Fibroblast of lung (primary cell): ENCODE results near the gene METTL15. TPM values are rescaled to one million over a fixed set of nuclear protein-coding genes. Genes with fewer than 3 reads are reported as not detected.

Source experiments
- DNase-seq, 2 donors: peaks; one replicate each; pipeline versions ENCODE4 v3.0.0 to v3.0.0-alpha.2; 2010; ENCODE audit warnings: low read depth in 2 of 2
- H2AFZ ChIP-seq: 2 replicates; pipeline ENCODE4 v1.5.1; 2012; ENCODE audit warnings: low read length, control low read depth, inconsistent platforms
- H3K27ac ChIP-seq: 2 replicates; pipeline ENCODE4 v1.5.1; 2011; ENCODE audit warnings: low read length, control low read depth; ENCODE audit not compliant: insufficient read depth
- H3K27me3 ChIP-seq: 2 replicates; pipeline ENCODE4 v1.5.1; 2011; ENCODE audit warnings: mild to moderate bottlenecking, low read length; ENCODE audit not compliant: control insufficient read depth, insufficient read depth
- H3K36me3 ChIP-seq: 2 replicates; pipeline ENCODE4 v1.5.1; 2011; ENCODE audit warnings: low read length; ENCODE audit not compliant: control insufficient read depth, insufficient read depth
- H3K4me1 ChIP-seq: 2 replicates; pipeline ENCODE4 v1.5.1; 2011; ENCODE audit warnings: low read length; ENCODE audit not compliant: control insufficient read depth, insufficient read depth; ENCODE audit errors: extremely low read depth
- H3K4me2 ChIP-seq: 2 replicates; pipeline ENCODE4 v1.5.1; 2011; ENCODE audit warnings: low read length, control low read depth; ENCODE audit not compliant: insufficient read depth; ENCODE audit errors: extremely low read depth
- H3K4me3 ChIP-seq, 4 experiments: fragments of 200-600 bp in 1 of 4; sonication (generic) in 1 of 4; replicated peaks in 1 of 4; 2 replicates each; pipeline ENCODE4 v1.5.1; 2011 to 2016; ENCODE audit warnings: low read length in 4 of 4, low read depth in 3 of 4, mild to moderate bottlenecking in 3 of 4, control low read depth in 2 of 4, inconsistent platforms in 1 of 4, mixed read lengths in 1 of 4; ENCODE audit not compliant: insufficient read depth in 1 of 4; ENCODE audit errors: control extremely low read depth in 1 of 4
- H3K79me2 ChIP-seq: 2 replicates; pipeline ENCODE4 v1.5.1; 2012; ENCODE audit warnings: mild to moderate bottlenecking, low read length, inconsistent platforms; ENCODE audit not compliant: control insufficient read depth, insufficient read depth
- H3K9ac ChIP-seq: 2 replicates; pipeline ENCODE4 v1.5.1; 2011; ENCODE audit warnings: mild to moderate bottlenecking, low read length, control low read depth; ENCODE audit not compliant: insufficient read depth
- H3K9me3 ChIP-seq: 2 replicates; pipeline ENCODE4 v1.5.1; 2012; ENCODE audit warnings: low read depth, low read length; ENCODE audit not compliant: control insufficient read depth, insufficient read depth
- H4K20me1 ChIP-seq: 2 replicates; pipeline ENCODE4 v1.5.1; 2011; ENCODE audit warnings: low read length; ENCODE audit not compliant: control insufficient read depth, insufficient read depth; ENCODE audit errors: extremely low read depth
- EZH2 ChIP-seq: IDR thresholded peaks from 2 replicates; pipeline ENCODE4 v1.5.1; 2012; ENCODE audit warnings: low read length, control low read depth, mild to moderate bottlenecking; ENCODE audit errors: missing control alignments
- polyA plus RNA-seq, 2 donors: library from polyadenylated mRNA; depleted of rRNA in 1 of 2; stranded (reverse) in 1 of 2; unstranded in 1 of 2; fragments of >200 nt; gene quantifications; 2 replicates each; pipeline ENCODE4 v1.2.1, GENCODE V29; 2011 to 2012; ENCODE audit warnings: missing spikeins in 1 of 2
- total RNA-seq: library from RNA; depleted of rRNA; stranded (reverse); fragments of >200 nt; gene quantifications from 2 replicates; pipeline ENCODE4 v1.2.1, GENCODE V29; 2014
- TF ChIP-seq, protein P1 (sequence below), 2 donors: IDR thresholded peaks in 1 of 2; conservative IDR thresholded peaks in 1 of 2; 1 replicate in 1 of 2; 2 replicates in 1 of 2; pipeline ENCODE4 v1.5.1; 2011 to 2012; ENCODE audit warnings: low read length in 2 of 2, control low read depth in 1 of 2, inconsistent platforms in 1 of 2, low read depth in 1 of 2, mild to moderate bottlenecking in 1 of 2

Gene METTL15
- total and polyA plus RNA-seq, 2 donors (not counting 1 experiment from before 2014, with no cell fraction given) = 8.8 to 28.4 TPM

DNA sequence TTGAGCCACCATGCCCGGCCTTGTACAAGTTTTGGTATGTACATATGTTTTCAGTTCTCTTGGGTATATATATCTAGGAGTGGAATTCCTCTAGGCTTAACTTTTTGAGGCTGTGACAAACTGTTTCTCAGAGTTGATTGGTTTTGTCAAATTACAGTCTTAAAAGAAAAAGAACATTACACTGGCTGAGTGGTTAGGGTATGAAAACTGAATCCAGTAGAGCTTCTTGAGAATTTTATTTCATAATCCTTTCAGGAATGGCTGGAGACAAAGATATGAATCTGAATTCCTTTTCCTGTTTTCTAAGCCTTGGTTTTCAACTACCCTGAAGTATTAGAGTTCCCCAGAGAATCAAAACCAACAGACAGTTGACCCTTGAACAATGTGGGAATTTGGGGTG, 6.5 kb downstream of the METTL15 start:
- no peak overlapping the region for H3K27ac ChIP-seq
- no peaks in the 10 kb centered on the region for H3K4me1 ChIP-seq
- H3K4me2 ChIP-seq = no peak overlapping the region
- TF ChIP-seq, protein P1, sequence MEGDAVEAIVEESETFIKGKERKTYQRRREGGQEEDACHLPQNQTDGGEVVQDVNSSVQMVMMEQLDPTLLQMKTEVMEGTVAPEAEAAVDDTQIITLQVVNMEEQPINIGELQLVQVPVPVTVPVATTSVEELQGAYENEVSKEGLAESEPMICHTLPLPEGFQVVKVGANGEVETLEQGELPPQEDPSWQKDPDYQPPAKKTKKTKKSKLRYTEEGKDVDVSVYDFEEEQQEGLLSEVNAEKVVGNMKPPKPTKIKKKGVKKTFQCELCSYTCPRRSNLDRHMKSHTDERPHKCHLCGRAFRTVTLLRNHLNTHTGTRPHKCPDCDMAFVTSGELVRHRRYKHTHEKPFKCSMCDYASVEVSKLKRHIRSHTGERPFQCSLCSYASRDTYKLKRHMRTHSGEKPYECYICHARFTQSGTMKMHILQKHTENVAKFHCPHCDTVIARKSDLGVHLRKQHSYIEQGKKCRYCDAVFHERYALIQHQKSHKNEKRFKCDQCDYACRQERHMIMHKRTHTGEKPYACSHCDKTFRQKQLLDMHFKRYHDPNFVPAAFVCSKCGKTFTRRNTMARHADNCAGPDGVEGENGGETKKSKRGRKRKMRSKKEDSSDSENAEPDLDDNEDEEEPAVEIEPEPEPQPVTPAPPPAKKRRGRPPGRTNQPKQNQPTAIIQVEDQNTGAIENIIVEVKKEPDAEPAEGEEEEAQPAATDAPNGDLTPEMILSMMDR (conservative IDR thresholded peaks at IDR 0.05 in 1 of 2, IDR thresholded peaks at IDR 0.05 in 1 of 2; ENCODE audit: low read depth in 1 of 2, low read length in 2 of 2) = no peak
- no peak for TF ChIP-seq EZH2
- peaks cover 23% of the 10 kb centered on the region for H3K79me2 ChIP-seq
- no peak overlapping the region for H3K4me3 ChIP-seq
- H3K9ac ChIP-seq = no peak overlapping the region
- no peaks in the 10 kb centered on the region for H3K36me3 ChIP-seq
- no peaks in the 10 kb centered on the region for H3K27me3 ChIP-seq
- no peak overlapping the region for H2AFZ ChIP-seq
- H3K9me3 ChIP-seq = no peaks in the 10 kb centered on the region
- no peak for DNase-seq
- no peaks in the 10 kb centered on the region for H4K20me1 ChIP-seq

- no peaks in the 10 kb centered on the region for H4K20me1 ChIP-seq
- no peak overlapping the region for H3K4me3 ChIP-seq
- no peaks in the 10 kb centered on the region for H3K9me3 ChIP-seq
- H3K4me1 ChIP-seq = no peaks in the 10 kb centered on the region
- peaks cover 5% of the 10 kb centered on the region for H3K79me2 ChIP-seq
- H3K27me3 ChIP-seq = no peaks in the 10 kb centered on the region
- no peak for DNase-seq
- no peak overlapping the region for H3K9ac ChIP-seq
- H3K36me3 ChIP-seq = no peaks in the 10 kb centered on the region
- no peak overlapping the region for H3K27ac ChIP-seq
- H3K4me2 ChIP-seq = no peak overlapping the region
- TF ChIP-seq, protein P1 (conservative IDR thresholded peaks at IDR 0.05 in 1 of 2, IDR thresholded peaks at IDR 0.05 in 1 of 2; ENCODE audit: low read depth in 1 of 2, low read length in 2 of 2) = no peak
- TF ChIP-seq EZH2 = no peak
- no peak overlapping the region for H2AFZ ChIP-seq
Observed at GRCh38 chr11:28117712-28118111, 9.5 kb downstream of the METTL15 start.

GRCh38 chr11:28123151-28123581, 15.0 kb downstream of the METTL15 start:
- DNase-seq = peak; percentile 69 to 84
- H3K27me3 ChIP-seq = no peaks in the 10 kb centered on the region
- no peak for TF ChIP-seq EZH2
- TF ChIP-seq, protein P1 (conservative IDR thresholded peaks at IDR 0.05 in 1 of 2, IDR thresholded peaks at IDR 0.05 in 1 of 2; ENCODE audit: low read depth in 1 of 2, low read length in 2 of 2) = no peak
- peaks cover 2% of the 10 kb centered on the region for H3K79me2 ChIP-seq
- no peaks in the 10 kb centered on the region for H3K36me3 ChIP-seq
- no peaks in the 10 kb centered on the region for H3K4me1 ChIP-seq
- H3K4me3 ChIP-seq = no peak overlapping the region
- no peak overlapping the region for H2AFZ ChIP-seq
- peak overlapping the region; percentile 23 for H3K4me2 ChIP-seq
- H3K9me3 ChIP-seq = no peaks in the 10 kb centered on the region
- H3K27ac ChIP-seq = peak overlapping the region; percentile 22
- no peaks in the 10 kb centered on the region for H4K20me1 ChIP-seq
- H3K9ac ChIP-seq = no peak overlapping the region
